Neural cell (in vitro differentiated cells): ENCODE measurements around the gene MBNL2. TPM values are rescaled to one million over a fixed set of nuclear protein-coding genes. Genes with fewer than 3 reads are reported as not detected.

Experiments used
- H2AFZ ChIP-seq: fragments of 200-600, 300-800 bp; sonication (generic), shearing (Covaris generic); 2 replicates; pipeline ENCODE4 v1.6.0; 2014; ENCODE audit warnings: low read depth, mild to moderate bottlenecking, antibody characterized with exemption, low read length, moderate library complexity
- H3F3A ChIP-seq: fragments of 200-600 bp; shearing (Covaris generic); 2 replicates; pipeline ENCODE4 v1.6.1; 2016; ENCODE audit warnings: mild to moderate bottlenecking, moderate library complexity, mixed read lengths, antibody characterized with exemption, low read length; ENCODE audit not compliant: insufficient read depth, poor library complexity, severe bottlenecking
- H3K27ac ChIP-seq: fragments of 200-600, 300-800 bp; sonication (generic), shearing (Covaris generic); 2 replicates; pipeline ENCODE4 v1.5.1; 2014; ENCODE audit warnings: mild to moderate bottlenecking, low read length, moderate library complexity
- H3K27me3 ChIP-seq: fragments of 300-800, 200-600 bp; sonication (generic), shearing (Covaris generic); 2 replicates; pipeline ENCODE4 v1.6.0; 2014; ENCODE audit warnings: mild to moderate bottlenecking, low read depth, low read length, moderate library complexity; ENCODE audit not compliant: insufficient read depth
- H3K36me3 ChIP-seq: fragments of 300-800, 200-600 bp; sonication (generic), shearing (Covaris generic); 2 replicates; pipeline ENCODE4 v1.5.1; 2014; ENCODE audit warnings: mild to moderate bottlenecking, antibody characterized with exemption, low read length, moderate library complexity; ENCODE audit not compliant: insufficient read depth
- H3K4me2 ChIP-seq: fragments of 300-800, 200-600 bp; sonication (generic), shearing (Covaris generic); 2 replicates; pipeline ENCODE4 v1.6.0; 2014; ENCODE audit warnings: mild to moderate bottlenecking, low read length
- H3K4me3 ChIP-seq: fragments of 300-800, 200-600 bp; sonication (generic), shearing (Covaris generic); 2 replicates; pipeline ENCODE4 v1.5.1; 2014; ENCODE audit warnings: mild to moderate bottlenecking, low read length, moderate library complexity
- H3K79me2 ChIP-seq: fragments of 200-600 bp; shearing (Covaris generic); replicated peaks from 2 replicates; pipeline ENCODE4 v1.6.0; 2014; ENCODE audit warnings: mild to moderate bottlenecking, low read length, moderate library complexity; ENCODE audit not compliant: insufficient read depth
- H3K9ac ChIP-seq: fragments of 300-800, 200-600 bp; sonication (generic), shearing (Covaris generic); 2 replicates; pipeline ENCODE4 v1.6.1; 2016; ENCODE audit warnings: mild to moderate bottlenecking, low read length, mixed read lengths
- H3K9me2 ChIP-seq: fragments of 200-600 bp; shearing (Covaris generic); 2 replicates; pipeline ENCODE4 v1.6.1; 2016; ENCODE audit warnings: mild to moderate bottlenecking, low read length, mixed read lengths; ENCODE audit not compliant: insufficient read depth
- H3K9me3 ChIP-seq: fragments of 200-600, 300-800 bp; sonication (generic), shearing (Covaris generic); 2 replicates; pipeline ENCODE4 v1.6.1; 2016; ENCODE audit warnings: mild to moderate bottlenecking, mixed run types, low read length, moderate library complexity, mixed read lengths
- H4K20me1 ChIP-seq: fragments of 200-600 bp; shearing (Covaris generic); 2 replicates; pipeline ENCODE4 v1.6.1; 2016; ENCODE audit warnings: mild to moderate bottlenecking, mixed run types; ENCODE audit not compliant: insufficient read depth
- EP300 ChIP-seq: fragments of 450-650 bp; conservative IDR thresholded peaks from 2 replicates; pipeline ENCODE4 v1.6.1; 2014; ENCODE audit warnings: antibody characterized with exemption, mild to moderate bottlenecking, moderate library complexity; ENCODE audit not compliant: poor library complexity, severe bottlenecking
- EZH2 ChIP-seq: fragments of 200-600, 300-800 bp; shearing (Covaris generic), sonication (generic); IDR thresholded peaks from 2 replicates; pipeline ENCODE4 v1.6.1; 2014; ENCODE audit warnings: antibody characterized with exemption, low read length, borderline replicate concordance, mild to moderate bottlenecking; ENCODE audit not compliant: insufficient read depth, poor library complexity, severe bottlenecking
- MXI1 ChIP-seq: fragments of 450-650 bp; conservative IDR thresholded peaks from 2 replicates; pipeline ENCODE4 v1.6.1; 2014; ENCODE audit warnings: antibody characterized with exemption, mild to moderate bottlenecking; ENCODE audit not compliant: poor library complexity, severe bottlenecking
- POLR2AphosphoS5 ChIP-seq: IDR thresholded peaks from 2 replicates; pipeline ENCODE4 v1.6.1; 2012
- RAD21 ChIP-seq: fragments of 450-650 bp; conservative IDR thresholded peaks from 2 replicates; pipeline ENCODE4 v1.6.1; 2014; ENCODE audit warnings: antibody characterized with exemption, mild to moderate bottlenecking, moderate library complexity
- SMC3 ChIP-seq: fragments of 450-650 bp; conservative IDR thresholded peaks from 2 replicates; pipeline ENCODE4 v1.6.1; 2014; ENCODE audit warnings: antibody characterized with exemption, mild to moderate bottlenecking, moderate library complexity; ENCODE audit not compliant: poor library complexity
- TAF1 ChIP-seq: IDR thresholded peaks from 2 replicates; pipeline ENCODE4 v1.6.1; 2012; ENCODE audit warnings: low read depth
- polyA plus RNA-seq: library from polyadenylated mRNA; depleted of rRNA; stranded (reverse); fragments of >200 nt; gene quantifications from 2 replicates; pipeline ENCODE4 v1.2.3, GENCODE V29; 2014
- TF ChIP-seq, protein P1 (sequence below): fragments of 450-650 bp; IDR thresholded peaks from 2 replicates; pipeline ENCODE4 v1.5.1; 2014; ENCODE audit warnings: antibody characterized with exemption, mild to moderate bottlenecking, moderate library complexity; ENCODE audit not compliant: poor library complexity, severe bottlenecking
- TF ChIP-seq, protein P2 (sequence below): IDR thresholded peaks from 2 replicates; pipeline ENCODE4 v1.6.1; 2012; ENCODE audit warnings: borderline replicate concordance

MBNL2 gene
- polyA plus RNA-seq, 1 donor from 2014 or later = 4.3 TPM

DNA sequence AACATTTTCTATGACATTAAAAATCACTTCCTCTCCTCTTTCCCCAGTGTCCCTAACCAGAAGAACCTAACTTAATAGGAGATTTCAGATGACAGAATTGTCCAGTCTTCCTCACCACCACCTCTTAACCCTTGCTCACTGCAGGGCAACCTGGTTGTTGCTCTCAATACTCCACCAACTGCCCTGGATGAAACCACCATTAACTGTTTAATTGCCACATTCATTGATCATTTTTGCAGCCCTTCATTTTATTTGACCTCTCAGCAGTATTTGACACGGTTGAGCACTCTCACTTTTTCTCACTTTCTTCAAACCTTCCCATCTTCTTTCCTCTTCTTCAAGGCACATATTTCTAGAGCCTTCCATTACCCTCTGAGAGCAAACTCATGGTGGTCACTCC lies 84.0 kb downstream of the MBNL2 start:
- TF ChIP-seq, protein P1, sequence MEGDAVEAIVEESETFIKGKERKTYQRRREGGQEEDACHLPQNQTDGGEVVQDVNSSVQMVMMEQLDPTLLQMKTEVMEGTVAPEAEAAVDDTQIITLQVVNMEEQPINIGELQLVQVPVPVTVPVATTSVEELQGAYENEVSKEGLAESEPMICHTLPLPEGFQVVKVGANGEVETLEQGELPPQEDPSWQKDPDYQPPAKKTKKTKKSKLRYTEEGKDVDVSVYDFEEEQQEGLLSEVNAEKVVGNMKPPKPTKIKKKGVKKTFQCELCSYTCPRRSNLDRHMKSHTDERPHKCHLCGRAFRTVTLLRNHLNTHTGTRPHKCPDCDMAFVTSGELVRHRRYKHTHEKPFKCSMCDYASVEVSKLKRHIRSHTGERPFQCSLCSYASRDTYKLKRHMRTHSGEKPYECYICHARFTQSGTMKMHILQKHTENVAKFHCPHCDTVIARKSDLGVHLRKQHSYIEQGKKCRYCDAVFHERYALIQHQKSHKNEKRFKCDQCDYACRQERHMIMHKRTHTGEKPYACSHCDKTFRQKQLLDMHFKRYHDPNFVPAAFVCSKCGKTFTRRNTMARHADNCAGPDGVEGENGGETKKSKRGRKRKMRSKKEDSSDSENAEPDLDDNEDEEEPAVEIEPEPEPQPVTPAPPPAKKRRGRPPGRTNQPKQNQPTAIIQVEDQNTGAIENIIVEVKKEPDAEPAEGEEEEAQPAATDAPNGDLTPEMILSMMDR = no peak
- TF ChIP-seq RAD21 (no peak), TAF1 (no peak)
- TF ChIP-seq, protein P2, sequence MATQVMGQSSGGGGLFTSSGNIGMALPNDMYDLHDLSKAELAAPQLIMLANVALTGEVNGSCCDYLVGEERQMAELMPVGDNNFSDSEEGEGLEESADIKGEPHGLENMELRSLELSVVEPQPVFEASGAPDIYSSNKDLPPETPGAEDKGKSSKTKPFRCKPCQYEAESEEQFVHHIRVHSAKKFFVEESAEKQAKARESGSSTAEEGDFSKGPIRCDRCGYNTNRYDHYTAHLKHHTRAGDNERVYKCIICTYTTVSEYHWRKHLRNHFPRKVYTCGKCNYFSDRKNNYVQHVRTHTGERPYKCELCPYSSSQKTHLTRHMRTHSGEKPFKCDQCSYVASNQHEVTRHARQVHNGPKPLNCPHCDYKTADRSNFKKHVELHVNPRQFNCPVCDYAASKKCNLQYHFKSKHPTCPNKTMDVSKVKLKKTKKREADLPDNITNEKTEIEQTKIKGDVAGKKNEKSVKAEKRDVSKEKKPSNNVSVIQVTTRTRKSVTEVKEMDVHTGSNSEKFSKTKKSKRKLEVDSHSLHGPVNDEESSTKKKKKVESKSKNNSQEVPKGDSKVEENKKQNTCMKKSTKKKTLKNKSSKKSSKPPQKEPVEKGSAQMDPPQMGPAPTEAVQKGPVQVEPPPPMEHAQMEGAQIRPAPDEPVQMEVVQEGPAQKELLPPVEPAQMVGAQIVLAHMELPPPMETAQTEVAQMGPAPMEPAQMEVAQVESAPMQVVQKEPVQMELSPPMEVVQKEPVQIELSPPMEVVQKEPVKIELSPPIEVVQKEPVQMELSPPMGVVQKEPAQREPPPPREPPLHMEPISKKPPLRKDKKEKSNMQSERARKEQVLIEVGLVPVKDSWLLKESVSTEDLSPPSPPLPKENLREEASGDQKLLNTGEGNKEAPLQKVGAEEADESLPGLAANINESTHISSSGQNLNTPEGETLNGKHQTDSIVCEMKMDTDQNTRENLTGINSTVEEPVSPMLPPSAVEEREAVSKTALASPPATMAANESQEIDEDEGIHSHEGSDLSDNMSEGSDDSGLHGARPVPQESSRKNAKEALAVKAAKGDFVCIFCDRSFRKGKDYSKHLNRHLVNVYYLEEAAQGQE = no peak
- H3K4me3 ChIP-seq = no peak overlapping the region
- H3K9me3 ChIP-seq = no peaks in the 10 kb centered on the region
- H3K79me2 ChIP-seq = no peaks in the 10 kb centered on the region
- H3K27ac ChIP-seq = no peak overlapping the region
- no peak overlapping the region for H3K9ac ChIP-seq
- H3K27me3 ChIP-seq = no peaks in the 10 kb centered on the region
- H3K36me3 ChIP-seq = no peaks in the 10 kb centered on the region
- H2AFZ ChIP-seq = no peak overlapping the region
- H3K4me2 ChIP-seq = no peak overlapping the region
- no peaks in the 10 kb centered on the region for H4K20me1 ChIP-seq
- no peaks in the 10 kb centered on the region for H3K9me2 ChIP-seq
- H3F3A ChIP-seq = no peaks in the 10 kb centered on the region

DNA sequence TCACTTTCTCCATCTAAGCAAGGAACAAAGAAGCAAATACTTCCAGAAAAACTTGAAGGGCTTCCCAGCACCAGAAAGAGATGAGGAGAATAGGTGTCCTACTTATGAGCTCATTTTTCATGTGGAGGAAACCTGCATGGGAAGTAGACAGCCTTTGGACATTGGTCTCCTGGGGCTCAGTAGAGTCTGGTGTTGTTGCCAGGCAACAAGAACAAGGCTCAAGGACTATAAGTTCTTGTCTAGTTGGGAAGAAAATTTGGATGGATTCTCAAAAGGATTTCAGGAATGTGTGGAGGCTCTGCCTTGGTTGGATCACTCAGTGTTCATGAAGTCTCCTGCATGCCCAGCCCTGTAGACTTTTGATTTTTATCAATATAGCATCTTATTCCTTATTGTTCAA lies 84.5 kb downstream of the MBNL2 start:
- H3K9ac ChIP-seq = no peak overlapping the region
- TF ChIP-seq SMC3 (no peak), POLR2AphosphoS5 (no peak), EP300 (no peak)
- H3K79me2 ChIP-seq = no peaks in the 10 kb centered on the region
- no peak overlapping the region for H3K4me2 ChIP-seq
- H4K20me1 ChIP-seq = no peaks in the 10 kb centered on the region
- no peaks in the 10 kb centered on the region for H3F3A ChIP-seq
- H3K27me3 ChIP-seq = no peaks in the 10 kb centered on the region
- no peaks in the 10 kb centered on the region for H3K9me3 ChIP-seq
- H3K4me3 ChIP-seq = no peak overlapping the region
- H2AFZ ChIP-seq = no peak overlapping the region
- no peaks in the 10 kb centered on the region for H3K36me3 ChIP-seq
- no peak overlapping the region for H3K27ac ChIP-seq
- no peaks in the 10 kb centered on the region for H3K9me2 ChIP-seq

DNA sequence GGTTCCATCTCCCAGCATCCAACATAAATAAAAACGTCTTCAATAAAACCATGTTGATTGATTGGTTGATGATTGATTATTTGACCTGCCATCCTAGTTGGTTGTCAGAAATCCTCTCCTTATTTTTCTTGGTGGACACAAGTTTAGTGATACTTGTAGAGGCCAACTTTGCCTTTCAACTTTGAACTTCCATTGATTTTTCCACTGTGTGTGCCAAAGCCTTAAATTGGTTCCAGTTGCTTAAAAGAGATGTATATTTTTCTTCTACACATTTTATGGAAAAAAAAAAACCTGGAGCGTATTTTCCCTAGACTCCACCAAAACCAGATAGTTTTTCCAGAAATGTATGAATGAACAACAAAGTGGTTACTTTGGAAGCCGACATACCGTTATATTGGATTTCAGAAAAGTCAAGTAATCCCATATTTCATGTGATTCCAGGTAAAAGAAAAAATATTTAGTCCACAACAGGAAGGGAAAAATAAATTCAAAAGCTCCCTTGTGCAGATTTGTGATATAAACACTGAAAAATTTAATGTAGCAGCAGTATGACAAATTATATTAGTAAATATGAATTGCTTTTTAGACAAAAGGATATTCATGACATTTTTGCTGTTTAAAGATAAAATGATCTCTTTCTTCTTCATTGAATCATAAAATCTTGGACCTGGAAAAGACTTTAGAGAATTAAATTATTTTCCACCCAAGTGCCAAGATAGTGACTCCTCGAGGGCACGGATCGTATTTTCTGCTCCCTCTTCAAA lies 85.2 kb downstream of the MBNL2 start:
- no peaks in the 10 kb centered on the region for H3K36me3 ChIP-seq
- no peak overlapping the region for H3K4me3 ChIP-seq
- no peak overlapping the region for H2AFZ ChIP-seq
- TF ChIP-seq, protein P1 = no peak
- TF ChIP-seq EZH2 = no peak
- no peak for TF ChIP-seq MXI1
- no peak for TF ChIP-seq EP300
- TF ChIP-seq TAF1 = no peak
- TF ChIP-seq, protein P2 = no peak
- no peak for TF ChIP-seq SMC3
- no peak for TF ChIP-seq RAD21
- no peak for TF ChIP-seq POLR2AphosphoS5
- no peaks in the 10 kb centered on the region for H3K9me3 ChIP-seq
- H3F3A ChIP-seq = no peaks in the 10 kb centered on the region
- H3K27ac ChIP-seq = no peak overlapping the region
- H3K9ac ChIP-seq = no peak overlapping the region
- no peaks in the 10 kb centered on the region for H3K9me2 ChIP-seq
- no peaks in the 10 kb centered on the region for H4K20me1 ChIP-seq
- no peaks in the 10 kb centered on the region for H3K79me2 ChIP-seq
- no peaks in the 10 kb centered on the region for H3K27me3 ChIP-seq
- no peak overlapping the region for H3K4me2 ChIP-seq
